Smooth muscle cell (in vitro differentiated cells): Measurements from ENCODE around the gene ABCF3. TPM values are rescaled to one million over a fixed set of nuclear protein-coding genes. Genes with fewer than 3 reads are reported as not detected.

Source experiments
- DNase-seq: peaks from one replicate; lab custom pipeline; 2025; ENCODE audit not compliant: unreplicated experiment; lab: John Stamatoyannopoulos, UW
- H2AFZ ChIP-seq: fragments of 200-600 bp; sonication (generic); 2 replicates; pipeline ENCODE4 v1.6.0; 2016; ENCODE audit warnings: antibody characterized with exemption, low read depth, mild to moderate bottlenecking
- H3F3A ChIP-seq: fragments of 200-600 bp; sonication (generic); 2 replicates; pipeline ENCODE4 v1.6.0; 2017; ENCODE audit warnings: antibody characterized with exemption, low read depth
- H3K27ac ChIP-seq: fragments of 200-600 bp; sonication (generic); 2 replicates; pipeline ENCODE4 v1.5.1; 2016; ENCODE audit warnings: low read depth, mild to moderate bottlenecking
- H3K27me3 ChIP-seq: fragments of 200-600 bp; sonication (generic); 2 replicates; pipeline ENCODE4 v1.6.1; 2016; ENCODE audit warnings: low read depth, mild to moderate bottlenecking
- H3K36me3 ChIP-seq: fragments of 200-600 bp; sonication (generic); 2 replicates; pipeline ENCODE4 v1.5.1; 2016; ENCODE audit warnings: low read depth
- H3K4me1 ChIP-seq: fragments of 200-600 bp; sonication (generic); 2 replicates; pipeline ENCODE4 v1.5.1; 2016; ENCODE audit warnings: low read depth
- H3K4me2 ChIP-seq: fragments of 200-600 bp; sonication (generic); 2 replicates; pipeline ENCODE4 v1.6.0; 2016; ENCODE audit warnings: mild to moderate bottlenecking
- H3K4me3 ChIP-seq: fragments of 200-600 bp; sonication (generic); 2 replicates; pipeline ENCODE4 v1.5.1; 2016; ENCODE audit warnings: mild to moderate bottlenecking
- H3K79me2 ChIP-seq: fragments of 200-600 bp; sonication (generic); 2 replicates; pipeline ENCODE4 v1.6.0; 2016; ENCODE audit warnings: low read depth, mild to moderate bottlenecking
- H3K9ac ChIP-seq: fragments of 200-600 bp; sonication (generic); 2 replicates; pipeline ENCODE4 v1.6.0; 2016; ENCODE audit warnings: low read depth
- H3K9me3 ChIP-seq: fragments of 200-600 bp; sonication (generic); replicated peaks from 2 replicates; pipeline ENCODE4 v1.5.1; 2016; ENCODE audit warnings: low read depth
- H4K20me1 ChIP-seq: fragments of 200-600 bp; sonication (generic); 2 replicates; pipeline ENCODE4 v1.6.0; 2016; ENCODE audit warnings: low read depth
- CTCF ChIP-seq: fragments of 200-600 bp; sonication (generic); IDR thresholded peaks from 2 replicates; pipeline ENCODE4 v1.5.1; 2017; ENCODE audit warnings: borderline replicate concordance, mild to moderate bottlenecking, antibody characterized with exemption; ENCODE audit not compliant: insufficient read depth, poor library complexity, severe bottlenecking
- WGBS: methylation state at CpG from one replicate; pipeline ENCODE4 v1.1.7; 2016; ENCODE audit warnings: low lambda C conversion rate; 5-methylcytosine and 5-hydroxymethylcytosine counted together
- polyA plus RNA-seq: library from polyadenylated mRNA; unstranded; fragments of >200 nt; fragmentation: Nextera tagmentation; extraction: Ambion mirVana; gene quantifications from 2 replicates; pipeline ENCODE4 v1.2.1, GENCODE V29; 2016
- total RNA-seq: library from RNA; depleted of rRNA; stranded (reverse); fragments of >200 nt; gene quantifications from 2 replicates; pipeline ENCODE4 v1.2.3, GENCODE V29; 2014

Gene ABCF3
- total and polyA plus RNA-seq, 2 experiments from 2014 or later: 34.6 to 46.3 TPM

- Histone ChIP-seq H3K79me2 (peaks cover 26% of the 10 kb centered on the region), H3F3A (no peaks in the 10 kb centered on the region), H3K4me1 (no peaks in the 10 kb centered on the region), H2AFZ (no peak overlapping the region), H3K36me3 (no peaks in the 10 kb centered on the region), H3K9ac (no peak overlapping the region), H3K4me3 (no peak overlapping the region), H4K20me1 (peaks cover 29% of the 10 kb centered on the region), H3K27me3 (no peaks in the 10 kb centered on the region), H3K4me2 (no peak overlapping the region), H3K9me3 (no peaks in the 10 kb centered on the region), H3K27ac (no peak overlapping the region)
- DNase-seq: no peak
- over 99% methylated on average over 10 of the region's 10 CpGs for WGBS
- TF ChIP-seq CTCF: no peak
These were observed 6.9 kb downstream of the ABCF3 start for GRCh38 chr3:184192889-184193288.

GRCh38 chr3:184193991-184194539, 8.1 kb downstream of the ABCF3 start:
- H3K79me2 ChIP-seq: peaks cover 14% of the 10 kb centered on the region
- no peak overlapping the region for H3K9ac ChIP-seq
- H3K27me3 ChIP-seq: no peaks in the 10 kb centered on the region
- over 99% methylated on average over 9 of the region's 9 CpGs for WGBS
- TF ChIP-seq CTCF: no peak
- DNase-seq: no peak
- no peak overlapping the region for H2AFZ ChIP-seq
- no peak overlapping the region for H3K4me2 ChIP-seq
- H3K4me1 ChIP-seq: no peaks in the 10 kb centered on the region
- H3F3A ChIP-seq: no peaks in the 10 kb centered on the region
- no peaks in the 10 kb centered on the region for H3K36me3 ChIP-seq
- H3K27ac ChIP-seq: no peak overlapping the region
- no peak overlapping the region for H3K4me3 ChIP-seq
- peaks cover 18% of the 10 kb centered on the region for H4K20me1 ChIP-seq
- no peaks in the 10 kb centered on the region for H3K9me3 ChIP-seq

GRCh38 chr3:184196536-184196935, 10.5 kb downstream of the ABCF3 start:
- Histone ChIP-seq H3K27ac (no peak overlapping the region), H3K4me2 (no peak overlapping the region), H3K4me1 (no peaks in the 10 kb centered on the region), H2AFZ (no peak overlapping the region), H3K36me3 (no peaks in the 10 kb centered on the region), H3K79me2 (no peaks in the 10 kb centered on the region), H4K20me1 (no peaks in the 10 kb centered on the region), H3K4me3 (no peak overlapping the region), H3K27me3 (no peaks in the 10 kb centered on the region), H3K9me3 (no peaks in the 10 kb centered on the region), H3K9ac (no peak overlapping the region), H3F3A (no peaks in the 10 kb centered on the region)
- DNase-seq: no peak
- TF ChIP-seq CTCF: no peak
- WGBS: 95% methylated on average over 6 of the region's 6 CpGs

- Histone ChIP-seq H3K4me1 (no peaks in the 10 kb centered on the region), H3K9me3 (no peaks in the 10 kb centered on the region), H3K4me3 (no peak overlapping the region), H3K79me2 (no peaks in the 10 kb centered on the region), H3K27me3 (no peaks in the 10 kb centered on the region), H2AFZ (no peak overlapping the region), H3K36me3 (no peaks in the 10 kb centered on the region), H3K4me2 (no peak overlapping the region), H3F3A (no peaks in the 10 kb centered on the region), H3K9ac (no peak overlapping the region), H4K20me1 (no peaks in the 10 kb centered on the region), H3K27ac (no peak overlapping the region)
- TF ChIP-seq CTCF: no peak
- no peak for DNase-seq
- WGBS: 88% methylated on average over 9 of the region's 9 CpGs
These were observed 12.5 kb downstream of the ABCF3 start for GRCh38 chr3:184198509-184198908.
